DMS79 (cell line): ENCODE measurements around the gene ARL4A.
A peak's percentile ranks its signal among the peaks of the same experiment; 100 is the strongest.
"Not testable (repeated sequence)": the region's sequence is repeated elsewhere in the genome, so short reads cannot be mapped to it uniquely, and the experiment has no call there.

ENCODE experiments used
- DNase-seq: peaks from one replicate; lab custom pipeline; 2025; lab: John Stamatoyannopoulos, UW

ARL4A gene

DNA sequence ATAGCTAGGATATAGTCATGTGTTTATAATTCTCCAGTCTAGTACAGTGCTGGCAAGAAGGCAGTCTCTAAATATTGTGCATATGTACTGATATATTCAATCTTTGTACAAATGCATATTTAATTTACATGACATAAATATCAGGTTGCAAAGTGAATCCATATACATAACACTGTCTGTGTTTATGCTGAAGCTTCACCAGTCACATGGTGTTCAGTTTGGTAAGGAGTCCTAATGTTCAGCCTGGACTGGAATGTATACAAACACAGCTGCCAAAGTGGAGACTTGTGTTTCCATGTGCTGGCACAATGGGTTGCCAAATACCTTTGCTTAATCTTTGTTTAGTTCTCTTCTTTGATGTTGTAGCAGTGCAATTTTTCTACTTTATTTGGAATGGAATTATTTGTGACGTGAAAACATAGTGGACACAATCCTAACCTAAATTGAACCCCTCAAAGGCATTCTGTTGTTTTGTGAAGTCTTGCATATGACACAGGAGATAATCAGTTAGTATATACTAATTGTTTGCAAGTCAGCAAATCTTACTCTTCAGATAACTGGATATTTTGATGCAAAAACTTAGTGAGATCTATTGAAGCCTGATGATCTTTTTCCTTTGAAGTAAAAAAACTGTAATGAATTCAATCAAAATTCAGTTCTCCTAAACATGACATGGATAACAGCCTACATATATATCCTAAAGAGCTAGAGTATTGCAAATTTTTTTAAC, 17.3 kb upstream of the ARL4A start:
- no peak for DNase-seq

DNA sequence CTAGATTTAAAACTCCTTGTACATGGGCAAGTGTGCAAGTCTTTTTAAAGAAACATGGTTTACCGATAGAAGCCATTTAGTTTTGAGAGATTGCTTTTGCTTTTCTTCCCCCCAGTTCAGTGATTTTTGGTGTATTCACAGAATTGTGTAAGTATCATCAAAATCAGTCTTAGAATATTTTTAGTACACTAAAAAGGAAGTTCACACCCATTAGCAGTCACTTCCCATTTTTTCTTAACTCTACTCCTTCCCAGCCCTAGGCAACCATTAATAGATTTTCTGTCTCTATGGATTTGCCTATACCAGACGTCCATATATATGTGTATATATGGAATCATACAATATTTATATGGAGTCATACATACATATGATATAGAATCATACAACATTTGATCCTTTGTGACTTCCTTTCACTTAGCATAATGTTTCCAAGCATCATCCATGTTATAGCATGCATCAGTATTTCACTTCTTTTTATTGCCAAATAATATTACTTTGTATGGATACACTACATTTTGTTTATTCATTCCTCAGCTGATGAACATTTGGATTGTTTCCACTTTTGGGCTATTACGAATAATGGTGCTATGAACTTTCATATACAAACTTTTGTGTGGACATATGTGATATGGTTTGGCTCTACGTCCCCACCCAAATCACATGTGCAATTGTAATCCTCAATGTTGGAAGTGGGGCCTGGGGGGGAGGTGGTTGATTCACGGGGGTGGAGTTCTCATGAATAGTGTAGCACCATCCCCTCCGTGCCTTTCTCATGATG, 16.5 kb upstream of the ARL4A start:
- no peak for DNase-seq

DNA sequence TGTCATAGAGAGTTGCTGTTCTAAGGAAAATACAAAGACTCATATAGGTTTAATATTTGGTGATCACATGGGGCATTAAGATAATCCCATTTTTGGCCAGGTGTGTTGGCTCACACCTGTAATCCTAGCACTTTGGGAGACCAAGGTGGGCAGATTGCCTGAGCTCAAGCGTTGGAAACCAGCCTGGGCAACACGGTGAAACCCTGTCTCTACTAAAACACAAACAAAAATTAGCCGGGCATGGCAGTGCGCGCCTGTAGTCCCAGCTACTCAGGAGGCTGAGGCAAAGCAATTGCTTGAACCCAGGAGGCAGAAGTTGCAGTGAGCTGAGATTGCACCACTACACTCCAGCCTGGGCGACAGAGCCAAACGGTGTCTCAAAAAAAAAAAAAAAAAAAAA, 14.0 kb upstream of the ARL4A start:
- DNase-seq = not testable (repeated sequence)

DNA sequence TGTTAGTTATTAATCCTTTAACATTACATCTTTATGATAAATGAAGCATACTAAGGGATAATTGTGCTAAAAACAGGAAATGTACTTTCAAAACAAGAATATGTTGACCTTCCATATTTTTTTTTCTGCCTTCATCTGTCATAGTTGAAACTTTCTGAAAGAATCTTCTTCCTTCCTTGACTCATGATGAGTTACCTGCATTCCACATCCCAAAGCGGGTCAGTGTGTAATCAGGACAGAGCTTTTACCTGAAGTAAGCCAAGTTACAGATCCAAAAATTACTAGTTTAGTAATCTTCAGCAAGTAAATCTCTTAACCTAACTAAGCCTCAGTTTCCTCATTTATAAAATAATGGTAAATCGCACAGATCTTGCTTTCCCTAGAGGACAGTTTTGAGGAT, 13.4 kb upstream of the ARL4A start:
- no peak for DNase-seq

DNA sequence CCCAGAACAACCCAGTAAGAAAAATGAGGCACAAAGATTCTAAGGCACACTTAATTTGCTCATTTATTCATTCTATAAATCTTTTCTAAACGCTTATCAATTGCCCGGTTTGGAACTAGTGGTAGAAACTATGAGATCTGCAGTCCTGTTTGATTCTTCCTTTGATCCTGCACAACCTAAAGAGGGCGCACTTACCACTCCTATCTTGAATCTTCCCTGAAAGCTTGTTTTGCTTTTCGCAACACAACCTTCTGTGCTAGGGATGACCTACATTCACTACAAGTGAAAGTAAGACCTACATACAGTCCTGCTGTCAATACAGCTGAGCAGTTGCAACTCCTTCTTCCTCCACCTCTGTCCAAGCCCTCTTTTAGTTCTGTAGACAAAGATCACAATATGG, 12.6 kb upstream of the ARL4A start:
- no peak for DNase-seq

DNA sequence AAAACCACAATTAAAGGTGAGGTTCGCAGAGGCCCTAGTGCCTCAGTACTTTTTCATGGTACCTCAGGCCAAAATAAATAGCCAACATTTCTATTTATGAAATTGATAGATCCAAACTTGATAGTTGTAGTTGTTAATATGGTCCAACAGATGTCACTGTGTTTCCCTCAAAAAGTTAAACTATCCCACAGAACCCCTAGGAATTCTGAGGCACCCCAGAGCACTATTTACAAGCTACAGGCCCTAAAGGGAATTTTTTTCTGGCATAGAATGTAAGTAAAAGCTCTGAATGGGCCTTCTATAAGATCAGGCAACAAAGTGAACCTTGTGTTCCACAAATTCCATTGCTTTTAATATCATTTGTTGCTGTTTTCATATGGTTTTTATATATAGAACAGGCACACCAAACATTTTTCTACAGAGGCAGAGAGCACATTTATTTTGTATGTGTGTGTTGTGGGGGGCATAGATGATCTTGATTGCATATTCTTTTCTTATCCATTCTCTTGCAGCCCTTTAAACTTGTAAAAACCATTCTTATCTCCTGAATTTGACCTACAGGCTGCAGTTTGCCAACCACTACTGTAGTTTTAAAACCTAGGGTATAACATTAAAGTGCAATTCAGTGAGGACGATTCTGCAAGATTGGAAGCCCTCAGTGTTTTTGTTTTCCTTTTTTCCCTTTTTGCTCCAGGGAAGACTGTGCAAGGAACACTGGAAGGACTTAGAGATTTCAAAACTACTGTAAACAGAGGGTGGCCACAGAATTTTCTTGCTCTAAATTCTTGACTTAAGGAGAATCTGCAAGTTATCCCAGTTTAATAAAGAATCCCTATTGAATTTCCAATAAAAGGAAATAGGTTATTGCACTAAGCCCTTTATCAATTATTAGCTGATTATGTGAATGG, 3.5 kb upstream of the ARL4A start:
- no peak for DNase-seq

DNA sequence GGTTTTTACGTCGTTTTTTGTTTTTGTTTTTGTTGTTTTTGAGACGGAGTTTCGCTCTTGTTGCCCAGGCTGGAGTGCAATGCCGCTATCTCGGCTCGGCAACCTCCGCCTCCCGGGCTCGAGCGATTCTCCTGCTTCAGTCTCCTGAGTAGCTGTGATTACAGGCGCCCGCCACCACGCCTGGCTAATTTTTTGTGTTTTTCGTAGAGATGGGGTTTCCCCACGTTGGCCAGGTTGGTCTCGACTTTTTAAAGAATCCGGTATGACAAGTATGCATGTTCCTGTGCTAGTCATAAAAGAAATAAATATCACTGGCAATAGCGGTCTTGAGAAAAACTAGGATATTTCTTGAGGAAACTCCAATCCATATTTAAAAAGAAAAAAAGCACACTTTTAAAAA, 2.7 kb upstream of the ARL4A start:
- no peak for DNase-seq

DNA sequence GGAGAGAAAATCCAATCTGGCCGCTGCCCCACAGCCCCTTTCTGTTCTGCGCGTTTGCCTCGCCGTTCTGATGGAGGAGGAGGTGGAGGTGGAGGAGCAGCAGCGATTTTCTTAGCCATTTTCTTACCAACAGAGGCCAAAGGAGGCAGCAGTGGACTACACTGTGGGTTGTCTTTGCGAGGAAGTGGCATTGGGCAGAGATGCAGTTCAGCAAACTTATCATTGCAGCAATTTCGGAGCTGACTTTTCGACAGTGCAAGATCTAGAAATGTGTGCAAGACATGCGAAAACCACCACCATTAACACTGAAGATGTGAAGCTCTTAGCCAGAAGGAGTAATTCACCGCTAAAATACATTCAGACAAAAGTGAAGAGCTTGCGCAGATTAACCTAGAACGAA, 1.9 kb upstream of the ARL4A start:
- DNase-seq = no peak

DNA sequence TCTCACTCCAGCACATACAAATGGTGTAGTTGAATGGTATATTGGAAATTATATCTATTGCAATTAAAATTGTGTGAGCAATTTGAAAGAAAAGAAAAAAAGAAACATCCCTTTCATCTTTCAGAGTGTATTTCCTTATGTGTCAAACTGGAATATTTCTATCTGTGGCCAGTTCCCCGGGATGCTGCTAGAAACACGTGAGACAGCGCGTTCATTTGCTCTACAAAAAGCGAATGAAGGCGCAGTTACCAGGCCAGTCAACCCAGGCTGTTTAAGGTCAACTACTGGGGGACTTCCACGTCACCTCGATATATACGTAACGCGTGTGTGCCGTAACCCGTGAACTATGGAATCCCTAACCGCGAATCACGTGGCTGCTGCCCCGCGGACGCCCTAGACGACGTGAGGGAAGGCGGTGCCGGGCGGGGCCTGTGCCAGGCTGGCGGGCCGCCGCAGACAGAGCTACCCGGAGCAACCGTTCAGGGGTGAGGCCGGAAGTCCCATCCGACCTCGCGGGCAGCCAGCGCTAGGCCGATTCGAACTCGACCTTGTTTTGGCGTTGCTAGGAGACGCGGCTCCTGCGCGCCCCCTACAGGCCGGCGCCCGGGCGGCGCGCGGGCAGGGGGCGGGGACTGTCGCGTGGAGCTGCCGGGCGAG, 1.1 kb upstream of the ARL4A start:
- peak; percentile 88 for DNase-seq

DNA sequence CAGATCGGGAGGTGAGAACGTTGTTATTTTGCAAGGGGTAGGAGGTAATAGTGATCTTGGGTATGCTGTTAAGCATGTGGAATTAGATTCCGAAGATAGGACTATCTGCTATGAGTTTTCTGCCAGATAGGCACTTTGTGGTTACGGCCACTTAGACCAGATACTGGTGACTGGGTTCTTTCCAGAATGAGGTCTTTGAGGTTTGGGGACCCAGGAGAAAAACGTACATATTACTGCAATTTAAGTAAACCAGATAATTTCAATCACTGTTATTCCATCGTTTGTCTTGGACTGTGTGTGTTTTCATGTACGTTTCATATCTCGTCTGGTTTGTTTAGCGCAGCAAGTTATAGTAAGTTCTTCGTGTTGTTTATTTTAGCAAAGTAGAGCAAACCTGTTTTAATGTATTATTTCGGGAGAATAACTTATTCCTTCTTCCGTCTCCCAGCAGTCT, 312 bp downstream of the ARL4A start:
- no peak for DNase-seq

DNA sequence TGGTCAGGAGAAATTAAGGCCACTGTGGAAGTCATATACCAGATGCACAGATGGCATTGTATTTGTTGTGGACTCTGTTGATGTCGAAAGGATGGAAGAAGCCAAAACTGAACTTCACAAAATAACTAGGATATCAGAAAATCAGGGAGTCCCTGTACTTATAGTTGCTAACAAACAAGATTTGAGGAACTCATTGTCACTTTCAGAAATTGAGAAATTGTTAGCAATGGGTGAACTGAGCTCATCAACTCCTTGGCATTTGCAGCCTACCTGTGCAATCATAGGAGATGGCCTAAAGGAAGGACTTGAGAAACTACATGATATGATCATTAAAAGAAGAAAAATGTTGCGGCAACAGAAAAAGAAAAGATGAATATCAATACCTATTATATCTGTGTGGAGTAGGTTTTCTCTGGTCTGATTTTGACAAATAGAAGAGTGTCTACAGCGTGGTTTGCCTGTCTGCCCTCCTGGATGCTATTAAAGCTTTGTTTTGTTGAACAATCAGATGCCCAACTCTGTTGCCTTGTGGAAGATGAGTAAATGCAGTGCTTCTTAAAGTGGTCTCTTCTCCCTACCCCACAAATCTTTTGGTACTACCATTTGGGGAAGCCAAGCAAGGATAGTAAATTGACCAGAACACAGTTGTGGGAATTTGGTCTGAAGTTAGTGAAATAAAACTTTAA, 1.2 kb downstream of the ARL4A start:
- DNase-seq = not testable (repeated sequence)

DNA sequence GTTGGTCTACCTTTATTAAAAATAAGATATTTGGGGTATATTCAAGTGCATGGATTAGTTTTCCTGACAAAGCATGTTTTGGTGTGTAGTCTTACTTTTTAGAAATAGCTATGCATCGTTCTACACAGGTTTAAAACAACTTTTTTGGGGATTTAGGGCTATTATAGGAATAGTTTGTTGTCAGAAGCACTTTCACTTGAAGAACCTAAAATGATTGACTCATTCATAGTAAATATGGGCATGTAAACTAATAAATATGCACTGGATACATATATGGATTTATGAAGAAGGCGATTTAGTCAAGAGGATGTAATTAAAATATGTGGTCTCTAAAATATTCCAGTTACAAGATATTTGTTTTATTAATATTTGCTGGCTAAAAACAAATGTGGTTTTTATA, 2.0 kb downstream of the ARL4A start:
- no peak for DNase-seq

DNA sequence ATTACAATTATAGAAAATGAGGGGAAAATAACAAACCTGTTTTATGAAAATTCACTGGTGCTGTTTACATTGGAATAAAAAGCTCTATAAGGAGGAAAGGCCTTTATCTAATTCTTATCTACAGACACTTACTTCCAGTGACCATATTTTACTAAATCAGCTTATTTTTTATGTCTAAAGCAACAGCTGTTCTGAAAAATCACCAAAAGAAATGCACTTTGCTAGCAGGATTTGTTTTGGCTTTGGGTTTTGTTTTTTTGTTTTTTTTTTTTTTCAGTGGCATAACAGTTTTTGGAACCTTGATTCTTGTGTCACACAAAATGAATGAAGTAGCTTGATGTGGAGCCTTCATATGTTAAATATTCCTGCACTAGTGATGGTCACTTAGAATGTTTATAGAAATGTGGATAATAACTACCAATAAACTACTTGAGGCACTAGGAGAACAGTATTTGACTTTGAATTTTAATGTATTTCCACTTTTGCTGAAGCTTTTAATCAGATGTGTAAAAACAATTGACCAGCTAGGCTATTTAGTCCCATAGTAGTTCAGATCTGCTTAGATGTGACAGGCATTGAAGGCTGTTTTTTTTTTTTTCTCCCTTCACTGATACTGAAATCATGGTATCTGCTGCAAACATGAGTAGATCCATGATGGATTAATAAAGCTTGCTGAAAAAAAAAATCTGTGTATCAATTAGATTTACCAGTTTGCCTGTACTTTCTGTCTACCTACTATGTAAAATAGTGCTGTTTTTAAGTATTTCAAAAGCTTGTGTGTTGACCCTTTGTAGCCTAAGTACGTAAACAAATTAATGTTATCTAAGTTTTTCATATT, 2.8 kb downstream of the ARL4A start:
- no peak for DNase-seq

DNA sequence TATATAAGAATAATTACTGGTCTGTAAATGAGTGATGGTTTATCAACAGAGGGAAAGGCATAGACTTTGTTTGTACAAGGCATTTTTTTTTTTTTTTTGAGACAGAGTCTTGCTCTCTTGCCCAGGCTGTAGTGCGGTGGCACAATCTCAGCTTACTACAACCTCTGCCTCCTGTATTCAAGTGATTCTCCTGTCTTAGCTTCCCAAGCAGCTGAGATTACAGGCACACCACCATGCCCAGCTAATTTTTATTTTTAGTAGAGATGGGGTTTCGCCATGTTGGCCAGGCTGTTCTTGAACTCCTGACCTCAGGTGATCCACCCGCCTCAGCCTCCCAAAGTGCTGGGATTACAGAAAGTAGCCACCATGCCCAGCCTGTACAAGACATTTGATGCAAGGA, 4.0 kb downstream of the ARL4A start:
- not testable (repeated sequence) for DNase-seq

DNA sequence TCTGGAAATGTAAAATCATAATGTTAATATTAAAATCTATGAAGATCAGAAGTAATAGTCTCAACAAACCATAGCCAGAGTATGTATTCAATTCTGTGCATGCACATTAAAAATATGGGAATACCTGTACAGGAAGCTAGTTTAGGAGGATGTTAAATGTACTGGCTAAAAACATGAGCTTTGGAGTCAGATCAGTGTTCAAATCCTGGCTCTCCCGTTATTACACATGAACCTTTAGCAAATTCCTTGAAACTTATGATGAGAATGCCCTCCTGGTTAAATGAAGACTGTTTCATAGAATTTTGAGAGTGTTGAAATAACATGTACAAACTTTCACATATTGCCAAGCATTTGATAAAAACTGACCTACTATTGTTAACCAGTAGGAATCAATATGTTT, 4.6 kb downstream of the ARL4A start:
- no peak for DNase-seq

DNA sequence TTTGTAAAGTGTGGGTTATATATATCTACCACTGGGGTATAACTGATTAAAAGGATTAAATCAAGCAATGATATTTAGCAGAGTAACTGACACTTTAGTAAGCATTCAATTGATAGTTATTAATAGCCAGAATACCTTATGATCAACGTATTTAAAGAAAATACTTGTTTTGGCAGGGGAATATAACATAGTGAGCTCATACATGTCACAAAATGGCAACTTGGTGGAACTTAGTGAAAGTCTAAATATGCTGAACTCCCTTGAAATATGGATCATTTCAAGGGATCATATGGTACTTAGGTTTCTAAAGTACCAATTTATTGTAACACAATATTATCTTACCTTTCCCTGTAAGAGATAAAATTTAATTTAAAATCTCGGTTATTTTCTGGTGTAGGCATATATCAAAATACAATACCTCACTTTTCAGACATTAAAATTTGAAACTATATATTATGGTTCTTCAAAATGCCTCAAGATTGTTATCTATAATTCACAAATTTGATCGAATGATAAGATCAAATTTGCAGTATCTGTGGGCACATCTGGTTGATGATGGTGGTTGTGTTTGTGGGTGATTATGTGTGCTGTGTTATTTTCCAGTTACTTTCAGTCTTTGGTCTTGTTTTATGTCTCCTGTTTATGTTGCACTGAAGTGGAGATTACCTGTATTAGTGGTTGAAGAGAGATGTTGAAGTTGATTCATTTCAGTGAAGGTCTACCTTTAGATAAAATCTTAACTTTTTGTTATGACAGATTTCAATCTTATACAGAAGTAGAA, 5.2 kb downstream of the ARL4A start:
- no peak for DNase-seq

DNA sequence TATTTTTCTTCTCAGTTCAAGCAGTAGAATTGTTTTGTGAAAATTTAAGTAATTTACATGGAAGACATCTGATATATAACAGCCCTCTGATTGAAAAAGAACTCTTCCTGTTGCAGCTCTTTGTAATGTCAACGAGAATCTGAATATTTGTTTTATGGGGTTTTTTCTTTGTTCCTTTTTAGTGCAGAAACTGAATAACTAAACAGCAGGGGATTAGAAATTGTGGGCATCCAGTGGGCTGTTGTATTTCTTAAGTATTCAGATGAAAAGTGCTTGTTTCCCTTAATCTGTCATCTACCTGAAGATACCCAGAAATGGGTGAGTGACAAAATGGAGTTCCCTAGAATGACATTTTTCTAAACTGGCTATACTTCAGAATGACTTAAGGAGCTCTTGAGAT, 7.4 kb downstream of the ARL4A start:
- no peak for DNase-seq

DNA sequence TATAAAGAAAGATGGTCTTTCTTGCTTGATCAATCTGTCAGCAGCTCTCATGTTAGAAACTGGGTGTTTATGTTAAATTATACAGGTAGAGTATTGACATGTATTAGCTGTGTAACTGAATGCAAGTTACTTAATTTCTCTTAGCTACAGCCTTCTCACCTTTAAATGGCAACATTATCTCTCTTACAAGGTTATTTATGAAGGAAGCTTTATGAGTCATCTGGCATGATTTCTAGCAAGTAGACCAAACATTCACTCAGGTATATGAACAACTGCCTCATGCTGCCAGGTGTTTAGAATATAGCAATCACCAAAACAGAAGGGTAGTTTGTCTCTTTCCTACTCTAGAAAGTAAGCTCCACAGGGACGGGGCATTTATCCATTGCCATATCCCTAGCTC, 8.5 kb downstream of the ARL4A start:
- DNase-seq = no peak

DNA sequence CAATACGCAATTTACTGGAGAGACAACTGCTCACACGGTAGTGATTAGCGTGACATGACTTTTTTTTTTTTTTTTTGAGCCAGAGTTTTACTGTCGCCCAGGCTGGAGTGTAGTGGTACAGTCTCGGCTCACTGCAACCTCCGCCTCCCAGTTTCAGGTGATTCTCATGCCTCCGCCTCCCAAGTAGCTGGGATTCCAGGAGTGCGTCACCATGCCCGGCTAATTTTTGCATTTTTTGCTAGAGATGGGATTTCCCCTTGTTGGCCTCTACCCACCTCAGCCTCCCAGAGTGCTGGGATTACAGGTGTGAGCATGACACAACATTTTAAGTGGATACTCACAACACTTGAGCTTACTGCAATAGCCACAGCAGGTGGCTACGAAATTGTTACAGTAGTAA, 11.9 kb downstream of the ARL4A start:
- DNase-seq = no peak

DNA sequence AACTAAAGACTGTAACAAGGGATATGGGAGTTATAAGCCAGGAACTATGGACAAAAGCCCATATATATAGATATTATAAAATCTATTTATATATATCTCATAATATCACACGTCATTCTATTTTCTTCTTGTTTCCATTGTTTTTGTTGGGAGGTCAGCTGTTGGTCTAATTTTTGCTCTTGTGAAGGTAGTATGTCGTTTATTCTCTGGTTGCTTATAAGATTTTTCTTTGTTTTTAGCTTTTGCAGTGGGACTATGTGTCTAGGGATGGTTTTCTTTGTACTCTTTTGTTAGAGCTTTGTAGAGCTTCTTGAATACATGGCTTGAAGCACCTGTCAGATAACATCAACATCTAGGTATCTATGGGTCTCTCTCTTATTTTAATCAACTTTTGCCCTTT, 14.0 kb downstream of the ARL4A start:
- DNase-seq = no peak
